Activated naive CD8-positive, alpha-beta T cell (primary cell): ENCODE measurements around the gene LCN15.
"Not testable (repeated sequence)": the region's sequence is repeated elsewhere in the genome, so short reads cannot be mapped to it uniquely, and the experiment has no call there.

Experiments
- H3K27ac Mint-ChIP-seq: one replicate; pipeline ENCODE4 v1.8.0; 2021; ENCODE audit warnings: mixed read lengths
- H3K27me3 Mint-ChIP-seq: one replicate; pipeline ENCODE4 v1.8.0; 2021; ENCODE audit warnings: mixed read lengths
- H3K36me3 Mint-ChIP-seq: one replicate; pipeline ENCODE4 v1.8.0; 2021; ENCODE audit warnings: mixed read lengths
- H3K4me1 Mint-ChIP-seq: one replicate; pipeline ENCODE4 v1.8.0; 2021; ENCODE audit warnings: low read depth, mixed read lengths
- H3K4me3 Mint-ChIP-seq: one replicate; pipeline ENCODE4 v1.8.0; 2021; ENCODE audit warnings: mild to moderate bottlenecking, mixed read lengths
- H3K9me3 Mint-ChIP-seq: one replicate; pipeline ENCODE4 v1.8.0; 2021; ENCODE audit warnings: low read depth, mixed read lengths

The LCN15 gene

GRCh38 chr9:136799079-136799853 is 34.9 kb upstream of the LCN15 start:
- Mint-ChIP-seq H3K4me1 (peaks cover 19% of the 10 kb centered on the region), H3K27ac (no peak overlapping the region), H3K27me3 (no peaks in the 10 kb centered on the region), H3K4me3 (peak overlapping the region; percentile 68), H3K36me3 (no peaks in the 10 kb centered on the region), H3K9me3 (no peaks in the 10 kb centered on the region)

GRCh38 chr9:136798708-136799078 is 34.4 kb upstream of the LCN15 start:
- Mint-ChIP-seq H3K27me3 (no peaks in the 10 kb centered on the region), H3K27ac (no peak overlapping the region), H3K4me3 (no peak overlapping the region), H3K9me3 (no peaks in the 10 kb centered on the region), H3K4me1 (peaks cover 19% of the 10 kb centered on the region), H3K36me3 (no peaks in the 10 kb centered on the region)

- H3K4me1 Mint-ChIP-seq, result peaks cover 28% of the 10 kb centered on the region
- H3K27ac Mint-ChIP-seq, H3K36me3 Mint-ChIP-seq, H3K27me3 Mint-ChIP-seq, H3K9me3 Mint-ChIP-seq: not testable (repeated sequence)
- peak overlapping the region; percentile 6 for H3K4me3 Mint-ChIP-seq
Observed at GRCh38 chr9:136796775-136797347, 32.5 kb upstream of the LCN15 start.

GRCh38 chr9:136796238-136796774 is 32.0 kb upstream of the LCN15 start, which contains the start of gene CCDC183:
Gene CCDC183 (plus strand): TSS chr9:136796338. CDS start chr9:136796398, 60 bp downstream.
- Mint-ChIP-seq H3K27me3 (no peaks in the 10 kb centered on the region), H3K9me3 (no peaks in the 10 kb centered on the region), H3K4me3 (peak within 1 kb of the TSS; percentile 6), H3K4me1 (peaks cover 27% of the 10 kb centered on the region), H3K27ac (no peak within 1 kb of the TSS), H3K36me3 (no peaks in the 10 kb centered on the region)

- no peaks in the 10 kb centered on the region for H3K9me3 Mint-ChIP-seq
- H3K4me3 Mint-ChIP-seq, result no peak overlapping the region
- no peaks in the 10 kb centered on the region for H3K36me3 Mint-ChIP-seq
- H3K27ac Mint-ChIP-seq, result no peak overlapping the region
- no peaks in the 10 kb centered on the region for H3K27me3 Mint-ChIP-seq
- H3K4me1 Mint-ChIP-seq, result peaks cover 22% of the 10 kb centered on the region
Observed at GRCh38 chr9:136795000-136795348, 30.7 kb upstream of the LCN15 start.

GRCh38 chr9:136794281-136794999 is 30.1 kb upstream of the LCN15 start:
- H3K27ac Mint-ChIP-seq, result no peak overlapping the region
- H3K4me1 Mint-ChIP-seq, result peaks cover 22% of the 10 kb centered on the region
- no peak overlapping the region for H3K4me3 Mint-ChIP-seq
- no peaks in the 10 kb centered on the region for H3K9me3 Mint-ChIP-seq
- H3K36me3 Mint-ChIP-seq, result no peaks in the 10 kb centered on the region
- no peaks in the 10 kb centered on the region for H3K27me3 Mint-ChIP-seq

- peak overlapping the region; percentile 59 for H3K4me3 Mint-ChIP-seq
- no peaks in the 10 kb centered on the region for H3K36me3 Mint-ChIP-seq
- H3K27ac Mint-ChIP-seq, result peak overlapping the region; percentile 54
- H3K4me1 Mint-ChIP-seq, result peaks cover 22% of the 10 kb centered on the region
- no peaks in the 10 kb centered on the region for H3K9me3 Mint-ChIP-seq
- no peaks in the 10 kb centered on the region for H3K27me3 Mint-ChIP-seq
Observed at GRCh38 chr9:136793086-136793946, 29.0 kb upstream of the LCN15 start.

- peak overlapping the region; percentile 84 for H3K4me3 Mint-ChIP-seq
- no peaks in the 10 kb centered on the region for H3K9me3 Mint-ChIP-seq
- no peaks in the 10 kb centered on the region for H3K27me3 Mint-ChIP-seq
- no peak overlapping the region for H3K27ac Mint-ChIP-seq
- peaks cover 27% of the 10 kb centered on the region for H3K4me1 Mint-ChIP-seq
- H3K36me3 Mint-ChIP-seq, result no peaks in the 10 kb centered on the region
Observed at GRCh38 chr9:136792321-136793085, 28.2 kb upstream of the LCN15 start.

- peak overlapping the region; percentile 84 for H3K4me3 Mint-ChIP-seq
- H3K27ac Mint-ChIP-seq, result peak overlapping the region; percentile 86
- peaks cover 26% of the 10 kb centered on the region for H3K4me1 Mint-ChIP-seq
Observed at GRCh38 chr9:136791516-136792276, 27.4 kb upstream of the LCN15 start.

GRCh38 chr9:136790640-136791515 is 26.6 kb upstream of the LCN15 start, which contains the start of gene TMEM141:
Gene TMEM141 (plus strand): TSS chr9:136791344. CDS start chr9:136791371, 27 bp downstream.
- H3K27me3 Mint-ChIP-seq, result peaks cover 2% of the 10 kb centered on the region
- H3K4me1 Mint-ChIP-seq, result peaks cover 18% of the 10 kb centered on the region
- no peaks in the 10 kb centered on the region for H3K36me3 Mint-ChIP-seq
- H3K4me3 Mint-ChIP-seq, result peak within 1 kb of the TSS; percentile 84
- H3K9me3 Mint-ChIP-seq, result no peaks in the 10 kb centered on the region
- H3K27ac Mint-ChIP-seq, result peak within 1 kb of the TSS; percentile 86

More at GRCh38 chr9:136791516-136792276, 27.4 kb upstream of the LCN15 start:
- peaks cover 2% of the 10 kb centered on the region for H3K27me3 Mint-ChIP-seq
- no peaks in the 10 kb centered on the region for H3K36me3 Mint-ChIP-seq
- no peaks in the 10 kb centered on the region for H3K9me3 Mint-ChIP-seq

- H3K27ac Mint-ChIP-seq, result no peak overlapping the region
Observed at GRCh38 chr9:136789523-136789937, 25.2 kb upstream of the LCN15 start.

GRCh38 chr9:136788644-136789522 is 24.6 kb upstream of the LCN15 start:
- not testable (repeated sequence) for H3K27ac Mint-ChIP-seq, H3K36me3 Mint-ChIP-seq, H3K4me3 Mint-ChIP-seq, H3K27me3 Mint-ChIP-seq, H3K9me3 Mint-ChIP-seq
- H3K4me1 Mint-ChIP-seq, result peaks cover 22% of the 10 kb centered on the region

More at GRCh38 chr9:136789523-136789937, 25.2 kb upstream of the LCN15 start:
- peaks cover 22% of the 10 kb centered on the region for H3K4me1 Mint-ChIP-seq
- H3K4me3 Mint-ChIP-seq, result no peak overlapping the region
- H3K36me3 Mint-ChIP-seq, result no peaks in the 10 kb centered on the region
- H3K9me3 Mint-ChIP-seq, result no peaks in the 10 kb centered on the region
- H3K27me3 Mint-ChIP-seq, result peaks cover 2% of the 10 kb centered on the region
